IPS-18c (cell line): ENCODE data around the gene HSF4.
A peak's percentile ranks its signal among the peaks of the same experiment; 100 is the strongest.

ENCODE experiments used
- H3K4me3 ChIP-seq: 2 replicates; pipeline ENCODE4 v1.7.0; 2013; ENCODE audit warnings: low read depth, mild to moderate bottlenecking, low read length, moderate library complexity; ENCODE audit not compliant: insufficient read depth
- H3K9me3 ChIP-seq: one replicate; pipeline ENCODE4 v1.6.1; 2013; ENCODE audit warnings: mild to moderate bottlenecking, low read length, moderate library complexity; ENCODE audit not compliant: control insufficient read depth, insufficient read depth

The HSF4 gene

GRCh38 chr16:67173808-67174705 lies 9.5 kb downstream of the HSF4 start:
- H3K4me3 ChIP-seq = peak overlapping the region; percentile 47
- no peaks in the 10 kb centered on the region for H3K9me3 ChIP-seq

GRCh38 chr16:67174706-67175231 lies 10.2 kb downstream of the HSF4 start:
- peak overlapping the region; percentile 47; the same call in 1 of the 2 replicates for H3K4me3 ChIP-seq
- no peaks in the 10 kb centered on the region for H3K9me3 ChIP-seq

GRCh38 chr16:67176662-67177061 lies 12.1 kb downstream of the HSF4 start:
- no peaks in the 10 kb centered on the region for H3K9me3 ChIP-seq
- H3K4me3 ChIP-seq = no peak overlapping the region

DNA sequence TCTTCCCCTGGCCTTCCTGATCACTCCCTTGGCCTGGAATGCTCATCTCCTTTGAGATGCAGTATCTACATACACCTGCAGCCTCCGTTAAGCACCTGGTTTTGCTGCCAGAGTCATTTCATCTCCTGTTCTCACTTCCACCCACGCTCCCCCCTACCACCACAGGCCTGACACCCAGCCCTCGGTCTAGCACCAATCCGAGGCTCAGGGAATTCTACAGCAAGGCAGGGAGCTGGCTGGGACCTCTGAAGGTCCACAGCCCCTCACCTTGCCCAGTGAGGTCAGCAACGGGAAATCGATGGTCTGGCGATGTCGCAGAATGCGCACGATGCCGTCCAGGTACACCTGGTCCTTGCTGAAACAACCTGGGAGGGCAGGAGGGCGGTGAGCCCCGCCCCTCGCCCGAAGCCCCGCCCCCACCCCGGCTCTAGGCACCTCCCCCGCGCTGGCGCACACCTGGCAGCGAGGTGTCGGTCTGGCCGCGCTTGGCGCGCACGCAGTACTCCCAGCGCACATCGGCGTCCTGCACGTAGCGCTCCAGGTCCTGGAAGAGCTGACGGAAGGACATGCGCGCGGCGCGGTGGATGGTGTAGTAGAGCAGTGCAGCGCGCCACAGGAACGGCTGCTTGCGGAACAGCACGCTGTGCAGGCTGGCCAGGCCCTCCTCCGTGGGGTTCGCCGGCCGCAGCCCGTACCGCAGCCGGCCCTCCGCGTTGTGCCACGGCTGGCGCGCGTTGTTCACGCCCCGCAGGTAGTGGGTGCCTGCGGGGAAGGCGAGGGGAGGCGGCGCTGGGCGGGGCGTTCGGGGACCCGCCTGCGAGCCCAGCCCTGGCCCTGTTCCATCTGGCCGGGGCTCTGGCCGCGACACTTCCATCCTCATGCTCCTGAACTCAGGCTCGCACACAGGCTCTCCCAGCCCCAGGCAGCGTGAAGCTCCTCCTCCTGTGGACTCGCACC lies 13.5 kb downstream of the HSF4 start:
- H3K4me3 ChIP-seq = peak overlapping the region; percentile 49
- no peaks in the 10 kb centered on the region for H3K9me3 ChIP-seq

GRCh38 chr16:67179421-67180080 lies 15.0 kb downstream of the HSF4 start:
- Histone ChIP-seq H3K9me3 (no peaks in the 10 kb centered on the region), H3K4me3 (no peak overlapping the region)

DNA sequence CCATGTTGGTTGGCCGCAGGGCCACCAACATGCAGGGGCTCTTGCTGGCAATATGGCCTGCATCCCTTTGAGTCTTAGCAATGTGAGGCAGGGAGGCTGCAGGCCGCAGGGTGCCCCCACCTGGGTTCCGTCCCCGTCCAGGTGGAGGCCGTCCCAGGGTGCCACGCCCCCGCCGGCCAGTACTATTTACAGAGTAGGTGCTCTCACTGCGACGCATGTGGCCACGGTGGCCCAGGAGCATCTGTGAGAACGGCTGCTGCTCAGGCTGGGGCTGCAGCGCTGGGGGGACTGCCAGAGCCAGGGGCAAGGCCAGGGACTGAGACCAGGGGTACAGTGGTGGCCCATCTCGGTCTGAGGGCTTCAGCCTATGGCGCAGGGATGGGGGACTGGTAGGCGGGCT lies 15.6 kb downstream of the HSF4 start:
- no peaks in the 10 kb centered on the region for H3K9me3 ChIP-seq
- H3K4me3 ChIP-seq = no peak overlapping the region

GRCh38 chr16:67181346-67181745 lies 16.8 kb downstream of the HSF4 start:
- no peaks in the 10 kb centered on the region for H3K9me3 ChIP-seq
- H3K4me3 ChIP-seq = no peak overlapping the region

- Histone ChIP-seq H3K4me3 (no peak overlapping the region), H3K9me3 (no peaks in the 10 kb centered on the region)
Observed at GRCh38 chr16:67182288-67182687, 17.7 kb downstream of the HSF4 start.

DNA sequence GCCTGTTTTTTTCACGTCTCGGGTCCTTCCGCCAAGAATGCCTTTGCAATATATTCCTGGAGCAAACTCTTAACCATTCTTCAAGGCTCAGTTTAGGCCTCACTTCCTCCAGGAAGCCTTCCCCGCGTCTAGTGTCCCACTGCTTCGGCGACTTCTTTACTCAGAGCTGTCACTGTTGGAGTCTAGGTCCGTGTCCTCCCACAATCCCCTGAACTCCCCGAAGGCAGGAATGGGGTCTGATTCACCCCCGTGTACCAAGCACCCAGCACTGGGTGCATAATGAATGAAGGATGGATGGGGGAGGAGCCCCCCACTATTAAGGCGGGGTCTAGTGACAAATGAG lies 18.7 kb downstream of the HSF4 start:
- Histone ChIP-seq H3K9me3 (no peaks in the 10 kb centered on the region), H3K4me3 (peak overlapping the region; percentile 84; the same call in 1 of the 2 replicates)

- peak within 1 kb of the TSS; percentile 84 for H3K4me3 ChIP-seq
Observed at GRCh38 chr16:67183627-67184452, 19.3 kb downstream of the HSF4 start, which contains the start of gene MATCAP1. Gene MATCAP1 (minus strand): TSS chr16:67183963. CDS start chr16:67180610, 3,353 bp downstream.

GRCh38 chr16:67184453-67184994 lies 20.0 kb downstream of the HSF4 start:
- Histone ChIP-seq H3K9me3 (no peaks in the 10 kb centered on the region), H3K4me3 (peak overlapping the region; percentile 84)

More at GRCh38 chr16:67183627-67184452, 19.3 kb downstream of the HSF4 start, which contains the start of gene MATCAP1:
- H3K9me3 ChIP-seq = no peaks in the 10 kb centered on the region

DNA sequence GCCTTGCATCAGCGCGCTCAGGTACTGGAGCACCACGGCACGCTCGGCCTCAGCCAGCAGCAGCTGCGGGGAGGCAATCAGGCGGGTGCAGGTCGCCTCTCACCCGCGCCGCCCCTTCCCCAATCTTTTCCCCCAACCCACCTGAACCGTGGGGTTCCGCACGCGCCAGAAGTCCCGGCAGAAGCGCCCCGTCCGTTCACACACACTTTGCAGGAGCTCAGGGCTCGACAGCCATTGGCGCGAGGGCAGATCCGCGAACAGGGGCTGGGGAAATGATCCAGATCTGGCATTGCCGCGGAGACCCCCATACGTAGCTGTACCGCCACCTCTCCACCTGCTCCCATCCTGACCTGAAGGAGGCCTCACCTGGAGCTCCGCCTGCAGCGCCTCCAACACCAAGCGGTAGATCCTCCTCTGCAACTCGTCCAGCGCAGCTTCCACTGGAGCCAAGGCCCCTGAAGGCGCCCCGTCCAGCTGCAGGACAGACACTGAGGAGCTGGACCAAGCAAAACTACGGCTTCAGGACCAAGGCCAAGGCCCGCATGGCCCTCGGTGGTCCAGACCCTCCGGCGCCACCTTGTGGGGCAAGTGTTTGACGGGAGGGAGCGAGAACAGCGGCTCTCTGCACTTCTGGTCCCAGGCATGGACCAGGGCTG lies 20.6 kb downstream of the HSF4 start:
- H3K4me3 ChIP-seq = peak overlapping the region; percentile 84; the same call in 1 of the 2 replicates
- no peaks in the 10 kb centered on the region for H3K9me3 ChIP-seq

- H3K9me3 ChIP-seq = no peaks in the 10 kb centered on the region
- H3K4me3 ChIP-seq = no peak overlapping the region
Observed at GRCh38 chr16:67185651-67186134, 21.1 kb downstream of the HSF4 start.

DNA sequence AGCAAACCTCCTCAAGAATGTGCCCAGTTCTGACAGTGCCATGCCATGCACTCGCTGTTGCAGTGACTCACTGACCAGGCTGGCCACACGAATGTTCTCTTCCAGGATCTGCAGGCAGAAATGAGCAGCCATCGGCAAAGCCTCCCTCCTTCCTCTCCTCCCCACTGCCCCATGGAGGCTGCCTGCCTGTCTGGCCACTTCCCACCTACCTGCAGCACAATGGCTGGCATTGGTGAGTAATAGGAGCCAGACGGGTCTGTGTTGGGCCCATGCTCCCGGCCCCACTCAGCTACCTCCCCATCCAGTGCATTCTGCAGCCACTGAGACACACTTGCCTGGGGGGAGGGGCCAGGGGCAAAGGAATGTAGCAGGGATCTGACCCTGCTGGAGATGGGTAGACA lies 22.0 kb downstream of the HSF4 start:
- Histone ChIP-seq H3K4me3 (no peak overlapping the region), H3K9me3 (no peaks in the 10 kb centered on the region)

GRCh38 chr16:67187175-67187890 lies 22.8 kb downstream of the HSF4 start:
- Histone ChIP-seq H3K4me3 (no peak overlapping the region), H3K9me3 (no peaks in the 10 kb centered on the region)
